HG03432 (cell line): Measurements from ENCODE around the gene PDS5B.

Experiments
- ATAC-seq: cut with Tn5 transposase; IDR thresholded peaks from one replicate; pipeline ENCODE4 v1.9.1; 2021; ENCODE audit warnings: mild to moderate bottlenecking, moderate library complexity; ENCODE audit not compliant: unreplicated experiment

The PDS5B gene

DNA sequence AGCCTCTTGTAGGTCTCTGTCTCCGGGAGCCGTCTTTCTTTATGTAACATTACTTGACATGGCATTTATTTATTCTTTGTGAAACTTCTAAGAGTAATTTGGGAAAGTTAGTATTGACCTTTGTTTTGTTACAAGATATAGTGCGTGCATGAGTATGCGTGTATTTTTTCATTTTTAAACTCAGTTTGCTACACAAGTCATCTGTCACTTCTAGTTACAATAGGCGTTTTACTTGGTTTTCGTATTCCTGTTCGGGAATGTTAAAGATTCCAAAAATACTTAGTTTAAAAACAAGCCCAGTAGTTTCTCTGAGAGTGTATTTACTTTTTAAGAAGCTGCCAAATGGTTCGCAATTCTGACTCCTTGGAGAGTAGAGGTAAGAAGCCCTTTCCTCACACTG is 3.2 kb downstream of the PDS5B start:
- no peak for ATAC-seq

DNA sequence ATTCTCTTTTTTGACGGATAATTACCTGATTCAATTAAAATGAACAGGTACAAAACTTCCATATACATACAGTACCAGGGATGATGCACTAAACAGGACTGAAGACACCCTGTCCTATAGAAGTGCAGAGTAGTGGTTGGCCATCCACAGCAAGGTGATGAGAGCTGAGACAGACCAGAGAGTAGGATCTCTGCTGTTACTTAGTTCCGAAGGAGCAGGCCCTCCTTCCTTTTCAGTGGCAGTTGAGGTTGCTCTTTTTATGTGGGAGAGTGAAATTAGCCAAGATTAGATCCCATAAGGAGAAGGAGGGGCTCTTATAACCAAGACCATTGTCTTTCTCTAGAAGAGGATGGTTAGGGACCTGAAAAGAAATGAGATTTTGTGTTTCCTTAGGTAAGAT is 4.0 kb downstream of the PDS5B start:
- ATAC-seq: no peak

DNA sequence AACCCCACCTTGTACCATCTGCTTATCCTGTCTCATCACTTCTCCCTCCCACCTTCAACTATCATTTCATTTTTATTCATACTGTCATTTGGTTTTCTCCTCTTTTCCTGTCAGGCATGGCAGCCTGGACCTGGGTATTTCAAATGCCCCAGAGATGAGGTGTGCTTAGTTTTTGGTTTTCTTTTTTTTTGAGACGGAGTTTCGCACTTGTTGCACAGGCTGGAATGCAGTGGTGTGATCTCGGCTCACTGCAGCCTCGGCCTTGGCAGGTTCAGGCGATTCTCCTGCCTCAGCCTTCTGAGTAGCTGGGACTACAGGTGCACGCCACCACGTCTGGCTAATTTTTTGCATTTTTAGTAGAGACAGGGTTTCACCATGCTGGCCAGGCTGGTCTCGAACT is 5.8 kb downstream of the PDS5B start:
- ATAC-seq: no peak

DNA sequence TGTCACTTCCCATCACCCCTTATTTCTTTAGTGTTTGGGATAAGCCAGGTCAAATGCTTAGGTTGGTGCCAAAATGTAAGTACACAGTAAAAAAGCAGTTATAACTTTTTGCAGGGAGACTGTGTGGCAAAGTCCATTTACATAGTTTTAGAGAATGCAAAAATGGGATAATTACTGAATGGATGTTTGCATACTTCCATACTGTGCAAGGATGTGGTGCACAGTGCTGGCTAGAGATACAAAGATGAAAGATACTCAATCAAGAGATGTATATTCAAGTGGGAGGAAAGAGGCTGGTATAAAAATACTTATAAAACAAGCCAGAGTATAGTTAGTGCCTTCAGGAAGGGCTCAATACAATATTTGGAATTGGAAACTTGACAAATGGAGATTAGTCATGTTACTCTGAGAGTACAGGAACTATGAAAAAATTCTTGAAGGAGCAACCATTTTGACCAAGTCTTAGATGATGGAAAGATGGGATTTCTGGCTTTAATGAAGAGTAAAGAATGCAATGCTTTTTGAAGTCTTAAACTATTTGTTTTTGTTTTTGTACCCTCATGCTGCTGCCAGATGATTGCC is 8.0 kb downstream of the PDS5B start:
- ATAC-seq: no peak

DNA sequence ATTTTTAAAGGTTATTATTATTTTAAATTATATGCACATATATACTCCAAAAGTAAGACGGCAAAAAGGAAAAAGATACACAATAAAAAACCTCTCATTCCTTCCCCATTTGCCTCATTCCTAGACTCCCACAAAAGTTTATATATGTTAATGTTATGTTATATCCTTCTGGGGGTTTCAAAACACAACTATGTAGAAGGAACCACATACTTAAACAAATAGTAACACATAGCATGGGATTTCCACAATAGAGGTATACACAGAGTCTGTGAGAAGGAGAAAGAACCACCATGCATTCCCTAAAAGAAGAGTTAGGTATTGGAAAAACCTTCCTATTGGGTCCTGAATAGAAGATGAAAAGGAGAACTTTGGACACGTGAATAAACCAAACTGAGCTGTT is 9.1 kb downstream of the PDS5B start:
- ATAC-seq: no peak

DNA sequence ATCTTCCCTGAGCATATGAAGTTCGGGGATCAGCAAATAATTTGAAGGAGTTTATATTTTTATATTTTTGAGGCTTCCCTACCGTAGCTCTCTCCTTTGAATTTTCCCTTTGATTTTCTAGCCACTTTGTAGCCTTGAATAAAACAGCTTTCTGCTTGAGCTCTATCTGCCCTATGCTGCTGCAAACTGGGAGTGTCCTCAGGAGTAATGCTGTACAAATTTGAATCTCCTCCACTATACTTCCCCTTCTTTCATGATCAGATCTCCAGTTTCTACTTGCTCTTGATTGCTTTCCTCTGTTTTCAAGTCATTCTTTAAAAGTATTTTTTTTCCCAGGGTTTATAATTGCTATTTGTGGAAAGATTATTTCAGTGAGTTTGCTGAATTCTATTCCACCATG is 14.6 kb downstream of the PDS5B start:
- ATAC-seq: no peak

DNA sequence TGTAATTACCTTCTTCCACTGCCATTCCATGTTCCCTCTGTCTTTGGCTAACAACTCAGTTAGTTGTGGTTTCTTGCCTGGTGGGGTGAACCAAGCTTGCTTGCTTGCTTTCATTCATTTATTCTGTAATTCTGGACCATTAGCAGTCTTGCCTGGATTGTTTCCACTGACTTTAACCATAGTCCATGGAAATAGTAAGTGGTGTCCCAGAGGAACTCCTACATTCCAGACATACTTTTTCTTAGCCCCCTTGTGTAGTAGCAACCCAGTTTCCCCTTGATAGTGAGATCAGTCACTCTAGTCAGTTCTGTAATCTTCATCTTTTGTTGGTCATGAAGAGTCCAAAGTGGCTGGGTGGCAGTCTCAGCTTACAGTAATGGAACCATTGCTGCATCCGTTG is 23.2 kb downstream of the PDS5B start:
- no peak for ATAC-seq

DNA sequence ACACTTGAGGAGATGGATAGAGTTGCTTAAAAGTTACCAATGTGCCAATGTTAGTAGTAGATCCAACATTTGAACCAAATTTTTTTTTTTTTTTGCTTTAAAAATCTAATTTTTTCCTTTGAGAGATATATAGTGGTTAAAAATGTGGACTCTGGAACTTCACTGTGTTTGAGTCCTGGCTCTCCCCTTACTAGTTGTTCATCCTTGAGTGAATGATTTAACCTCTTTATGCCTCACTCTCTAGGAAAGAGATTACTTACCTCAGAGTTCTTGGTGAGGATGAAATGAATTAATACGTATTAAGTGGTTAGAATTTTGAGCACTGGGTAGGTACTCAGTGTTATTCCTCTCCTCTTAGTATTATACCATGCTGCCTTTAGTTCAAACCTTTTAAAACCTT is 24.3 kb downstream of the PDS5B start:
- no peak for ATAC-seq

DNA sequence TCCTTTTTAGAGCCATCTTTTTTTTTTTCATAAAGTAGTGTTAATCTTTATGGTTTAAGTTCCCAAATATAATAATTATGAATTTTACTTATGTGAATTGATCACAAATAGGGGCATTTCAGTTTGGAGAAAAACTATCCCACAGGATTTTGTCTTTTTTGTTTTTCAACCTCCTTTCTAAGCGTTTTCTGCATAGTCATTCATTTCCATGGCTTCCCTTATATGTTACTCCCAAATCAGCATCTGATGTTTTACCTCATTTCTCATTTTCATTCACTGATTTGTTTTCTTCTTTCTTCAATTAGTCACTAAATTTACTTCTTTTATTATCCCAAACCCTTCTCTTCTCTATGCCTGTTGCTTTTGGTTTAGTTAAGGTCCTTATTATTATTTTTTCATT is 24.7 kb downstream of the PDS5B start:
- no peak for ATAC-seq

DNA sequence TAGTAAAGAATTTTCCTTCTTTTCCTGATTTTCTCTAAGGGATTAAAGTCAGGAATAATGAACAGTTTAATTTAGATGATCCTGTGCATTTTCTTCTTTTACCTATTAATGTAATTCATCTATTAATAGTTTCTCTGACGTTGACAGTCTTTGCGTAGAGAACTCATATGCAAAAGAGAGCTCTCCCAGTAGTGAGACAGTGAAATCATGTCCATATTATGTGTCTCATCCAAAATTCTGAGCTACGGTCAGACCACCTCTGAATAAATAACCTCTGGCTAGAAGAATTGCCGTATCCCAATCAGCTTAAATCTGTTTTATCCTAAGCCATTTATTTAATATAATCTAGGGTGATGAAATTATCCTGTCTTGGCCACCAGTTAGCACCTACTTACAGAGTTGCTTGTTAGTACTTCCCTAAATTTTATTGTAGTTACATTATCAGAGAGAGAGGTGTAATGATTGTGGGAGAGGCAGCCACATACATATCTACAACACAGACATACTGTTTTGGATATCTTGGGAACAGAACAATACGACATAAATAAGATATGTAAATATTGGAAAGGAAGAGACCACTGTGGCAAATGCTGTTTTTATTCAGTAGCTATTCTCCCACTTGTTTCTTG is 30.7 kb downstream of the PDS5B start:
- ATAC-seq: no peak

DNA sequence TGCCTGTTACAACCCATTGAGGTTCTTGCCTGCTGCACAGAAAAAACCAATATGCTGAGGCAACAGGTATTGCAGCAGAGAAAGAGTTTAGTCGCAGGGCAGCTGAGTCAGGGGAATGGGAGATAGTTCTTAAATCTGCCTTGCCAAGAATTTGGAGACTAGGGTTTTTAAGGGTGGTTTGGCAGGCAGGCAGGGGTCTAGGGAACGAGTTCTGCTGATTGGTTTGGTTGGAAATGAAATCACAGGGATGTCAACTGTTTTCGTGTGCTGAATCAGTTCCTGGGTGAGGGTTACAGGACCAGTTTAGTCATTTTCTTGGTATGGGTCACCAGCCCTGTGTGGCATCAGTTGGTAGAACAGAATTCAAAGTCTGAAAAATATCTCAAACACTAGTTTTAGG is 36.6 kb downstream of the PDS5B start:
- no peak for ATAC-seq

DNA sequence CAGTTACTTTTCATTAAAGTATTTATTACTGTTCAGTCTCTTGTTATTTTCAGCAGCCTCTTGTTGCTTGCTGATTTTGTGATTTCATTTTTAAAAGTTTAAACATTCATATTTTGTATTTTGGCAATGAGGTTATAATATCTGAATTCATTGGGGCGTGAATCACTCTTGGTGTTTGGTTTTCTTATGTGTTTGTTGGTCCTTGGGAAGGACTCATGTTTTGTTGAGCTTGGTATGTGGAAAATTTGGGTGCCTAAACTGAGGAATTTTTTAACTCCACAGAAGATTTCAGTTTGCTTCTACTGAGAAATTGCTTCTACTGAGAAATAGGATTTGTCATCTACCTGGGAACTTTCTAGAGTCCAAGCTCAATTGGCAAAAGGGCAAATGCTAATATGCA is 38.2 kb downstream of the PDS5B start:
- no peak for ATAC-seq

DNA sequence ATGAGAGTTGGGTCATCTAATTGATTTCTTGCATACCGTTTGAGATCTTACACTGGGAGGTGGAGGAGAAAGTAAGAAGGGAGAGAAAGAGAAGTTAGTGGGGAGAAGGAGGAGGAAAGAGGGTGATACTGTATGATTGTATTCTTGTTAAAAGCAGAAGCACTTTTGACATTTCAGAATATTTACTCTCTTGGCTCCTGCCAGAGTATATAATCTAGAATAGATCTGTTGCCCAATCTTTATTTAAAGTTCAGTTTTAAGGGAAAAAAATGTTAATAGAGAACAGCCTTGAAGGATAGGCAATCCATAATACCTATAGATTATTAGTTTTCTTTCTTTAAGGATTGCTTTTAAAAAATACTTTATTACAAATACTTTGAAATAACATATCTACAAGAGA is 41.5 kb downstream of the PDS5B start:
- ATAC-seq: no peak

DNA sequence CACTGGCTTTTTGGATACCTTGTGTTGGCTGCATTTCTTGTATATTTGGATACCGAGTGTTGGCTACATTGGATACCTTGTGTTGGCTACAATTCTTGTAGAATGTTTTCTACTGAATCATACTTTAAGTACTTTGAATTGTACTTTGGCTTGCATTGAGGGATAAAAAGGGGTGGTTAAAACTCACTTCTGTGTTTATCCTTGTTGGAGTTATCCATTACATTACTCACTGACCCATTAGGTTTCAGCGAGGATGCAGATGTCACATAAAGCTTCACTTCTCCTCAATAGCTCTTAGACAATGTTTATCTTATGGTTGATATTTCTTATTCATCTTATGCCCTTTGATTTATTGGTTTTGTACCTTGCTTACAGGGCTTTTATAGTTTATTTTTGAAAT is 43.1 kb downstream of the PDS5B start:
- ATAC-seq: no peak

DNA sequence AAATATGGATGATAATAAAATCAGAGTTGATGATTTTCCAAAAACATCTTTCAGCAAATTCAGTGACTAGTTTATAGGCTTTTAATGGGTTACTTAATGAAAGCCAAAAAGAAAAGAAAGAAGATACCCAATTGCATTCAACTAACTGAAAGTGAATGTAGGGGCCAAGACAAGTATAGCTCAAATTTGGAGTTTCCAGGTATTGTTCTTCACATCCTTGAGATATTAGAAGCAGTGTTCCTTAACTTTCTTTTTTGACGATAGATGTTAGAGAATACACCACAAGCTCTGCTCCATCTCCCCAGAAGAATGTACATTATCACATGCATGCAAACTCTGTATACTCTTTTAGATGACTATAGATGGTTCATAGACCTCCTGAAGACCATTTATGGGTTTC is 43.6 kb downstream of the PDS5B start:
- ATAC-seq: no peak

DNA sequence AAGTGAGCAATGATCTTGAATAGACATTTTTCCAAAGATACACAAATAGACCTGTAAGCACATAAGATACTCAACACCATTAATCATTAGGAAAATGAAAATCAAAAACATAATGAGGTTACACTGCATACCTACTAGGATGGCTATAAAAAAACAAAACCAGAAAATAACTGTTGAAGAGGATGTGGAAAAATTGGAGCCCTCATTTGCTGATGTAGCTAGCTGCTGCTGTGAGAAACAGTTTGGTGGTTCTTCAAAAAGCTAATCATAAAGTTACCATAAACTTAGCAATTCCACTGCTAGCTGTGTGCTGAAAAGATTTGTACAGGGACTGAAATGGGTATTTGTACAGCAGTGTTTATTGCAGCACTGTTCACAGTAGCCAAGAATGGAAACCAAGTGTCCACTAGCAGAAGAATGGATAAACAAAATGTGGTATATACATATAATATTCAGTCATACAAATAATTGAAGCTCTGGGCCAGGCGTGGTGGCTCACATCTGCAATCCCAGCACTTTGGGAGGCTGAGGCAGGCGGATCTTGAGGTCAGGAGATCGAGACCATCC is 46.2 kb downstream of the PDS5B start:
- ATAC-seq: no peak

DNA sequence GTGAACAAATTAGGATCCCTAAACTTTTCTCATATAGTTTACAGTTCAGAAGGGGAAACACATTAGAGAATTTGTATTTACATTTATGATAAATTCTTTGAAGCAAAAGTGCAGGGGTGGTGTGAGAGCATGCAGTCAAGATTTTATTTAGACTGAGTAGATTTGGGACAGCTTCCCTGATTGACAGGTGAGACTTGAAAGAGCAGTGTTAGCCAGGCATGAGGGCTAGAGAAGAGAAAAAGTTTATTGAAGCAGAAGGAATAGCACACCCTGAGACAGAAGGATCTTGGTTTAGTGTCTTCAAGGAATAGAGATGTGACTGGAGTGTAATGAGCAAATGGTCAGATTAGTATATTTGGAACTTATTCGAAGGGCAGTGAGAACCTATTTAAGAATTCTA is 50.5 kb downstream of the PDS5B start:
- no peak for ATAC-seq

DNA sequence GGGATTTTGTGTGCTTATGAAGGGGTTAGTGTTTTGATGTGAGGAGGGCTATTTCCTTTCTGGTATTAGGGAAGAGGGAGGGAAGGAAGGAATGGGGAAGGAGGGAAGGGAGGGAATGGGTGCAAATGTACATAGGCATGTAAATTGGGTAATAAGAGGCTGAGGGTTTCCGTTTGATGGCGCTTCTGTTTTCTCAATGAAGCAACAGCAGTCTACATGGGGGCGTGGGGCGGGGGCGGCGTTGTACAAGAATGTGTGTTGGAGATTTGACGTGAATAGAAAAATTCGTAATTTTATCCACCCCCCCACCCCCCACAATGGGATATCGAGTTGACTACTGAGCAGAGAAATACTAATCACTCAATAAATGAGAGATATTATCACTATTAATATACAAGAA is 52.5 kb downstream of the PDS5B start:
- no peak for ATAC-seq

DNA sequence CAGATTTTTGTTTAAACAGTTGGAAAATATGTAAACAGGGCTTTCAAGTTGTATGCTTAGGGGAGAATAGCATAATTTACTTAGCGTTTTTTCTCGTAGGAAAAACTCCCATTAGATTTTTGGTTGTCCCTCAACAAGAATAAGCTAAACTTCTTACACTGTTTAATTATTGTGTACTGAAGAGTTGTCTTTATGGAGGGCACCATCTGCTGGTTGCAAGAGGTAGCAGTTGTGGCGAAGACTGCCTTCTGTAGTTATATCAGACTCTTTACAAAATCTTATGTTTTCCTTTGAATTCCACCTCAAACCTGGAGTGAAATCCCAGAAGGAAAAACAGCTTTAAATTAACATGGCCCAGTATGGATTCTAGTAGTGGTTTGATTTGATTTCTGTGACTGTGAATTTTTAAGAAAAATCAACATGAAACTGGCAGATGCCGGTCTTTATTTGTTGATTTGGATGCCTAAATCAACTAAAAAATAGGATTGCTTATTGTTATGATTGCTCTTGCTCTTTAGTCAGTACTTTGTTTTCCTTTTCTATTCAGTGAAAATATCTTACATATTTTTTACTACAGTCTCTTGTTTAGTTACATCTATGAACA is 53.4 kb downstream of the PDS5B start:
- ATAC-seq: peak; percentile 74

DNA sequence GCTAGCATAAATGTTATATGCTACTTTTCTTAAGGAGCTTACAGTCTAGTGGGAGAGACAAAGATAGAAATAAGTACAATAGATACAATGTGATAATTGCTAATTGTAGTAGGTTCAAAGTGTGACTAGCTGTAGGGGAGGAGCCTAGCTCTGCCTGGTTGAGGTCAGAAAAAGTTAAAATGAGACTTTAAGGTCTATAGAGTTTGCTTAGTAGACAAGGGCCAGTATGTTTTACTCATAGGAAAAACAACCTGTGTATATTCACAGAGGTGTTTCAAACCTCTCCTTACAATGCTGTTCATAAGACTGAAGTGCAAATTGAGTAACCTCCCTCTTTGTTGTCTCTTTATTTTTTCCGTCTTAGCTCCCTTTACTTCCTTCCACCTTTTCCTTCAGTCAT is 56.1 kb downstream of the PDS5B start:
- ATAC-seq: no peak

DNA sequence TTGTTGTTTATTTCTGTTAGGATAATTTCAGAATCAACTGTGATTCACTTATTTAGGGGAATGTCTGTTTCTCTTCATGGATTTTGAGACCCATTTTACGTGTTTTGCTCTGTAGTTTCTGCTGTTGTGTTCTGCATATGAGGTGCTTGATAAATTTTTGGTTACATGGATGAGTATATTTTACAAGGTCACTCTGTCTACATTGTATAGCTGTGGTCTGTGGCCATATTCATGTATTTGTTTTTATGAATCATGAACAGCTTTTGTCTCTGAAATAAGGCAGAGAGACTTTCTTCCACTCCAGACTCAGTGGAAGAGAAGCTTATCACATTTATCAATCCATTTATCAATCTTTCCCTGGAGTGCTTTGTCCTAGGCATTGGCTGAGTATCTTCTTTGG is 56.6 kb downstream of the PDS5B start:
- ATAC-seq: no peak

DNA sequence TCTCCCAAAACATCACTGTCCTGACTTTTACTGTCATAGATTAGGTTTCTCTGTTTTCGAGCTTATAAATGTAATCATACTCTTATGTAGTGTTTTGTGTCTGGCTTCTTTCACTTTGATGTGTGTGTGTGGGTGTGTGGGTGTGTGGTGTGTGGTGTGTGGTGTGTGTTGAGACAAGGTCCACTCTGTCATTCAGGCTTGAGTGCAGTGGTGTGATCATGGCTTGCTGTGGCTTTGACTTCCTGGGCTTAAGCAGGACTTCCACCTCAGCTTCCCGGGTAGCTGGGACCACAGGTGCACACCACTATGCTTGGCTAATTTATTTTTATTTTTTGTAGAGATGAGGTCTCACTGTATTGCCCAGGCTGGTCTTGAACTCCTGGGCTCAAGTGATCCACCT is 59.6 kb downstream of the PDS5B start:
- ATAC-seq: no peak

DNA sequence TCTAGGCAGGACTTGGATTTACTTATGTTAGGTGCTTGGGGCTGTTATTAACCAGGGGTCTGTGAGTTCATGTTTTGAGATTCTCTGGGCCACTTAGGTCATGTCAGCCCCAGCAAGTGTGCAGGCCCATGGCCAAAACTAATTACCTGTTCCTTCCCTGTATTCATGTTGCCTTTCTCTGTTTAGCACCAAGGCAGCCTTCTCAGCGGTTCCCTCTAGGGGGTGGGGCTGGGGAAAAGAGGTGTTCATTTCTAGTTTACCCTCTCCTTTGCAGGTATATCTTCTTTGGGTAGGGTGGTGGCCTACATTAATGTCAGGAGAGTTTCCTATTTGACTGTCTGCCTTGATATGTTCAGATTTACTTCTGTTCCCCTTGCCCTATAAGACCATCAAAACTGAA is 61.7 kb downstream of the PDS5B start:
- ATAC-seq: no peak
